LNCaP clone FGC (cell line): Measurements from ENCODE around the gene EMP2.

Source experiments
- DNase-seq: peaks from one replicate; pipeline ENCODE4 v3.0.0-alpha.2; 2011; ENCODE audit warnings: low read depth
- H3K4me3 ChIP-seq: 2 replicates; pipeline ENCODE4 v1.5.1; 2011; ENCODE audit warnings: mild to moderate bottlenecking, low read depth, low read length, control low read depth
- CTCF ChIP-seq: IDR thresholded peaks from 2 replicates; pipeline ENCODE4 v1.5.1; 2012; ENCODE audit warnings: mild to moderate bottlenecking; ENCODE audit not compliant: control insufficient read depth, insufficient read depth; ENCODE audit errors: extremely low read depth

Gene EMP2

GRCh38 chr16:10502776-10503175 is 77.6 kb downstream of the EMP2 start:
- no peak for TF ChIP-seq CTCF
- no peak for DNase-seq
- no peak overlapping the region for H3K4me3 ChIP-seq

- no peak overlapping the region for H3K4me3 ChIP-seq
- no peak for DNase-seq
- TF ChIP-seq CTCF = no peak
Measured at GRCh38 chr16:10501016-10501607, 79.3 kb downstream of the EMP2 start.

- H3K4me3 ChIP-seq = no peak overlapping the region
- DNase-seq = no peak
- no peak for TF ChIP-seq CTCF
Measured at GRCh38 chr16:10500582-10500981, 79.8 kb downstream of the EMP2 start.

GRCh38 chr16:10497132-10498101 is 83.0 kb downstream of the EMP2 start:
- no peak overlapping the region for H3K4me3 ChIP-seq
- no peak for TF ChIP-seq CTCF
- DNase-seq = no peak

- DNase-seq = no peak
- TF ChIP-seq CTCF = no peak
- no peak overlapping the region for H3K4me3 ChIP-seq
Measured at GRCh38 chr16:10495031-10495345, 85.4 kb downstream of the EMP2 start.

GRCh38 chr16:10494343-10495030 is 85.9 kb downstream of the EMP2 start:
- TF ChIP-seq CTCF = no peak
- DNase-seq = no peak
- no peak overlapping the region for H3K4me3 ChIP-seq

- H3K4me3 ChIP-seq = no peak overlapping the region
- TF ChIP-seq CTCF = no peak
- DNase-seq = no peak
Measured at GRCh38 chr16:10493276-10493675, 87.1 kb downstream of the EMP2 start.
